Measurements from ENCODE around the gene CLDN11. TPM values are rescaled to one million over a fixed set of nuclear protein-coding genes. Genes with fewer than 3 reads are reported as not detected.
A peak's percentile ranks its signal among the peaks of the same experiment; 100 is the strongest.

CLDN11 gene
- total RNA-seq, 2 experiments from 2014 or later, result not detected

GRCh38 chr3:170473358-170473757 is 54.7 kb downstream of the CLDN11 start:
- DNase-seq (no peak), ATAC-seq (no peak)
- Mint-ChIP-seq H3K4me3 (no peak overlapping the region), H3K27ac (no peak overlapping the region), H3K27me3 (peaks cover 18% of the 10 kb centered on the region), H3K9me3 (ENCODE audit: low read depth) (no peaks in the 10 kb centered on the region), H3K4me1 (peaks cover 3% of the 10 kb centered on the region), H3K36me3 (ENCODE audit: low read depth) (no peaks in the 10 kb centered on the region)
- intact Hi-C loops (cut with DNase I, micrococcal nuclease), result no loop called here
- ChIA-PET CTCF (interaction anchor here (0.7 to 1.1 kb wide), 2 partner anchors 219 to 241 kb away, joined by 3 read pairs; no protein-coding TSS in a partner anchor), POLR2A (no interaction called here)

GRCh38 chr3:170475092-170475685 is 56.5 kb downstream of the CLDN11 start:
- H3K36me3 Mint-ChIP-seq (ENCODE audit: low read depth), result no peaks in the 10 kb centered on the region
- CTCF ChIA-PET, result no interaction called here
- intact Hi-C loops (cut with DNase I, micrococcal nuclease), result no loop called here
- no peak for DNase-seq
- no peak overlapping the region for H3K27ac Mint-ChIP-seq
- peaks cover 20% of the 10 kb centered on the region for H3K27me3 Mint-ChIP-seq
- H3K9me3 Mint-ChIP-seq (ENCODE audit: low read depth), result no peaks in the 10 kb centered on the region
- H3K4me1 Mint-ChIP-seq, result no peaks in the 10 kb centered on the region
- POLR2A ChIA-PET, result no interaction called here
- ATAC-seq, result no peak
- no peak overlapping the region for H3K4me3 Mint-ChIP-seq

- Mint-ChIP-seq H3K4me3 (no peak overlapping the region), H3K36me3 (ENCODE audit: low read depth) (no peaks in the 10 kb centered on the region), H3K9me3 (ENCODE audit: low read depth) (no peaks in the 10 kb centered on the region), H3K27ac (no peak overlapping the region), H3K27me3 (peaks cover 15% of the 10 kb centered on the region), H3K4me1 (no peaks in the 10 kb centered on the region)
- DNase-seq, result no peak
- no peak for ATAC-seq
- CTCF ChIA-PET, result interaction anchor here (0.6 kb wide), 2 partner anchors 100 to 129 kb away, joined by 3 read pairs; no protein-coding TSS in a partner anchor
- POLR2A ChIA-PET, result no interaction called here
- intact Hi-C loops (cut with DNase I, micrococcal nuclease), result no loop called here
These were observed 57.6 kb downstream of the CLDN11 start for GRCh38 chr3:170476291-170476690.

GRCh38 chr3:170477395-170477794 is 58.7 kb downstream of the CLDN11 start:
- Mint-ChIP-seq H3K4me1 (no peaks in the 10 kb centered on the region), H3K4me3 (no peak overlapping the region), H3K27ac (no peak overlapping the region), H3K27me3 (peaks cover 13% of the 10 kb centered on the region), H3K36me3 (ENCODE audit: low read depth) (no peaks in the 10 kb centered on the region), H3K9me3 (ENCODE audit: low read depth) (no peaks in the 10 kb centered on the region)
- ChIA-PET POLR2A (no interaction called here), CTCF (interaction anchor here (0.6 kb wide), 1 partner anchor 371 kb away, joined by 3 read pairs; no protein-coding TSS in a partner anchor)
- intact Hi-C loops (cut with DNase I, micrococcal nuclease), result no loop called here
- ATAC-seq, result peak; percentile 57
- DNase-seq, result no peak

- ChIA-PET POLR2A (no interaction called here), CTCF (interaction anchor here (0.7 kb wide), 1 partner anchor 43 kb away, joined by 3 read pairs; no protein-coding TSS in a partner anchor)
- DNase-seq (no peak), ATAC-seq (no peak)
- Mint-ChIP-seq H3K27ac (no peak overlapping the region), H3K27me3 (peaks cover 6% of the 10 kb centered on the region), H3K36me3 (ENCODE audit: low read depth) (no peaks in the 10 kb centered on the region), H3K4me3 (no peak overlapping the region), H3K9me3 (ENCODE audit: low read depth) (no peaks in the 10 kb centered on the region), H3K4me1 (no peaks in the 10 kb centered on the region)
- intact Hi-C loops (cut with DNase I, micrococcal nuclease), result no loop called here
These were observed 61.4 kb downstream of the CLDN11 start for GRCh38 chr3:170480111-170480510.

GRCh38 chr3:170482199-170482598 is 63.5 kb downstream of the CLDN11 start:
- no peaks in the 10 kb centered on the region for H3K9me3 Mint-ChIP-seq (ENCODE audit: low read depth)
- no peak overlapping the region for H3K4me3 Mint-ChIP-seq
- peaks cover 10% of the 10 kb centered on the region for H3K27me3 Mint-ChIP-seq
- intact Hi-C loops (cut with DNase I, micrococcal nuclease), result no loop called here
- no peaks in the 10 kb centered on the region for H3K4me1 Mint-ChIP-seq
- ATAC-seq (peak; percentile 36), DNase-seq (no peak)
- no peak overlapping the region for H3K27ac Mint-ChIP-seq
- ChIA-PET POLR2A (no interaction called here), CTCF (no interaction called here)
- H3K36me3 Mint-ChIP-seq (ENCODE audit: low read depth), result no peaks in the 10 kb centered on the region

- Mint-ChIP-seq H3K4me3 (no peak overlapping the region), H3K9me3 (ENCODE audit: low read depth) (no peaks in the 10 kb centered on the region), H3K4me1 (no peaks in the 10 kb centered on the region), H3K27ac (no peak overlapping the region), H3K36me3 (ENCODE audit: low read depth) (no peaks in the 10 kb centered on the region), H3K27me3 (peaks cover 13% of the 10 kb centered on the region)
- ATAC-seq (no peak), DNase-seq (peak; percentile 9)
- intact Hi-C loops (cut with DNase I, micrococcal nuclease), result no loop called here
- ChIA-PET POLR2A (no interaction called here), CTCF (no interaction called here)
These were observed 65.0 kb downstream of the CLDN11 start for GRCh38 chr3:170483485-170484262.

Small RNA genes within 50 kb of the gene (microRNA-seq; reads per million reads assigned to microRNA genes)
- gene MIR6828 (ENCODE audit: borderline replicate concordance), result not detected

Other genes with a start within 250 kb of the CLDN11 start
- 10 to 100 TPM; 47.6 to 83.9 TPM for gene PHC3, start 237.1 kb upstream of the CLDN11 start, total RNA-seq
- gene PRKCI, start 196.4 kb upstream of the CLDN11 start, total RNA-seq, result 10 to 100 TPM; 32.3 to 33.0 TPM
- gene SKIL, start 61.2 kb upstream of the CLDN11 start, total RNA-seq, result 10 to 100 TPM; 15.6 to 20.3 TPM
- not detected for gene SLC7A14, start 167.2 kb downstream of the CLDN11 start, total RNA-seq